Measurements from ENCODE around the gene LTO1. TPM values are rescaled to one million over a fixed set of nuclear protein-coding genes. Genes with fewer than 3 reads are reported as not detected.

Gene LTO1
- total and polyA plus RNA-seq, 10 of the 15 experiments (the other 5 are each of a cell fraction or from before 2014, with no cell fraction given): 2.6 to 27.5 (median 14.4) TPM

- TF ChIP-seq PAX5 (IDR thresholded peaks at IDR 0.05; ENCODE audit: borderline replicate concordance, low read depth, low read length): peak; percentile 75; the same call in 1 of the 2 replicates
- TF ChIP-seq, protein P1, sequence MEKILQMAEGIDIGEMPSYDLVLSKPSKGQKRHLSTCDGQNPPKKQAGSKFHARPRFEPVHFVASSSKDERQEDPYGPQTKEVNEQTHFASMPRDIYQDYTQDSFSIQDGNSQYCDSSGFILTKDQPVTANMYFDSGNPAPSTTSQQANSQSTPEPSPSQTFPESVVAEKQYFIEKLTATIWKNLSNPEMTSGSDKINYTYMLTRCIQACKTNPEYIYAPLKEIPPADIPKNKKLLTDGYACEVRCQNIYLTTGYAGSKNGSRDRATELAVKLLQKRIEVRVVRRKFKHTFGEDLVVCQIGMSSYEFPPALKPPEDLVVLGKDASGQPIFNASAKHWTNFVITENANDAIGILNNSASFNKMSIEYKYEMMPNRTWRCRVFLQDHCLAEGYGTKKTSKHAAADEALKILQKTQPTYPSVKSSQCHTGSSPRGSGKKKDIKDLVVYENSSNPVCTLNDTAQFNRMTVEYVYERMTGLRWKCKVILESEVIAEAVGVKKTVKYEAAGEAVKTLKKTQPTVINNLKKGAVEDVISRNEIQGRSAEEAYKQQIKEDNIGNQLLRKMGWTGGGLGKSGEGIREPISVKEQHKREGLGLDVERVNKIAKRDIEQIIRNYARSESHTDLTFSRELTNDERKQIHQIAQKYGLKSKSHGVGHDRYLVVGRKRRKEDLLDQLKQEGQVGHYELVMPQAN (conservative IDR thresholded peaks at IDR 0.05): peak; percentile 95
- peak; percentile 98 for TF ChIP-seq POLR2A (IDR thresholded peaks at IDR 0.05; ENCODE audit: low read depth, low read length)
- peak; percentile 80; the same call in 1 of the 2 replicates for TF ChIP-seq POLR2AphosphoS2 (IDR thresholded peaks at IDR 0.05; ENCODE audit: low read depth, low read length)
- peak; percentile 72 for TF ChIP-seq E4F1 (IDR thresholded peaks at IDR 0.05; ENCODE audit: borderline replicate concordance, partially characterized antibody)
- peak; percentile 26; the same call in 1 of the 2 replicates for TF ChIP-seq REST (IDR thresholded peaks at IDR 0.05; ENCODE audit: low read depth, low read length)
- TF ChIP-seq, protein P2, sequence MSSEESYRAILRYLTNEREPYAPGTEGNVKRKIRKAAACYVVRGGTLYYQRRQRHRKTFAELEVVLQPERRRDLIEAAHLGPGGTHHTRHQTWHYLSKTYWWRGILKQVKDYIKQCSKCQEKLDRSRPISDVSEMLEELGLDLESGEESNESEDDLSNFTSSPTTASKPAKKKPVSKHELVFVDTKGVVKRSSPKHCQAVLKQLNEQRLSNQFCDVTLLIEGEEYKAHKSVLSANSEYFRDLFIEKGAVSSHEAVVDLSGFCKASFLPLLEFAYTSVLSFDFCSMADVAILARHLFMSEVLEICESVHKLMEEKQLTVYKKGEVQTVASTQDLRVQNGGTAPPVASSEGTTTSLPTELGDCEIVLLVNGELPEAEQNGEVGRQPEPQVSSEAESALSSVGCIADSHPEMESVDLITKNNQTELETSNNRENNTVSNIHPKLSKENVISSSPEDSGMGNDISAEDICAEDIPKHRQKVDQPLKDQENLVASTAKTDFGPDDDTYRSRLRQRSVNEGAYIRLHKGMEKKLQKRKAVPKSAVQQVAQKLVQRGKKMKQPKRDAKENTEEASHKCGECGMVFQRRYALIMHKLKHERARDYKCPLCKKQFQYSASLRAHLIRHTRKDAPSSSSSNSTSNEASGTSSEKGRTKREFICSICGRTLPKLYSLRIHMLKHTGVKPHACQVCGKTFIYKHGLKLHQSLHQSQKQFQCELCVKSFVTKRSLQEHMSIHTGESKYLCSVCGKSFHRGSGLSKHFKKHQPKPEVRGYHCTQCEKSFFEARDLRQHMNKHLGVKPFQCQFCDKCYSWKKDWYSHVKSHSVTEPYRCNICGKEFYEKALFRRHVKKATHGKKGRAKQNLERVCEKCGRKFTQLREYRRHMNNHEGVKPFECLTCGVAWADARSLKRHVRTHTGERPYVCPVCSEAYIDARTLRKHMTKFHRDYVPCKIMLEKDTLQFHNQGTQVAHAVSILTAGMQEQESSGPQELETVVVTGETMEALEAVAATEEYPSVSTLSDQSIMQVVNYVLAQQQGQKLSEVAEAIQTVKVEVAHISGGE (CRISPR knock-in tag; IDR thresholded peaks at IDR 0.05): no peak
- TF ChIP-seq CREB1 (IDR thresholded peaks at IDR 0.05; ENCODE audit: low read depth): 0 out of 2 replicates have a peak, but pooled peaks have one; percentile 9
- peak; percentile 45 for TF ChIP-seq USF1 (IDR thresholded peaks at IDR 0.05; ENCODE audit: borderline replicate concordance, extremely low read length, insufficient read depth, low read depth, low read length)
- peak; percentile 62 for TF ChIP-seq ZNF687 (IDR thresholded peaks at IDR 0.05)
Measured at GRCh38 chr11:69674886-69675714, at the start of gene LTO1 (continued).
